SKM-1 treated with dmso at 0.1 percent for 144 hours (cell line): ENCODE results near the gene KCNC4.
A peak's percentile ranks its signal among the peaks of the same experiment; 100 is the strongest.

Experiments used
- DNase-seq: peaks from one replicate; lab custom pipeline; 2025; ENCODE audit not compliant: unreplicated experiment; lab: John Stamatoyannopoulos, UW

KCNC4 gene

DNA sequence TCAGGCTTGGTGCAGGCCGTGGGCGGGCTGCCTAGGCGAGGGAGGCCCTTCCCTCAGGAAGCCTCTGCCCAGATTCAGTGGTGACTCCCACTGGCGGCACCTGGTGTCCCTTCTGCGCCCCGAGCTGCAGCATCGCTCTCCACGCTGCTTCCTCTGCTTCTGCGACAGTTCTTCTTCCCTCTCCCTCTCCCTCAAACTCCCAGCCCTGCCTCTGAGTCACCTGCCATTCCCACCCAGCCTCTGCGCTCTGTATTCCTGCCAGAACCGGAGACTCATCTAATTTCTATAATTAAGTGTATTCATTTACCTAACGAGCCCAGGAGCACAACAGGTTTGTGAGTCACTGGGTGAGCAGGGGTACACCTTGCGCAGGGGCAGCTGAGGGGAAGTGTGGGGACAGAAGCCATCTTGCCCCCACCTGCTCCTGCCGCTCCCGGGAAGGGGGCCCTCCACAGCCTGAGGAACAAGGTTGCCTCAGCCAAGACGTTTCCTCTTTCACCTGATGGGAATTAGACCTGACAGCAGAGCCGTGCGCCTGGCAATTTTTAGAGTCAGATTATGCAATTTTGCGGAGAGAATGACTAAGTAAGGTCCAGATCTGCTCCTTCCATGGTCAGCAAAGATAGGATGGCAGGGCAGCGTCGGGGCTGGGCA lies 19.4 kb downstream of the KCNC4 start:
- peak; percentile 26 for DNase-seq

DNA sequence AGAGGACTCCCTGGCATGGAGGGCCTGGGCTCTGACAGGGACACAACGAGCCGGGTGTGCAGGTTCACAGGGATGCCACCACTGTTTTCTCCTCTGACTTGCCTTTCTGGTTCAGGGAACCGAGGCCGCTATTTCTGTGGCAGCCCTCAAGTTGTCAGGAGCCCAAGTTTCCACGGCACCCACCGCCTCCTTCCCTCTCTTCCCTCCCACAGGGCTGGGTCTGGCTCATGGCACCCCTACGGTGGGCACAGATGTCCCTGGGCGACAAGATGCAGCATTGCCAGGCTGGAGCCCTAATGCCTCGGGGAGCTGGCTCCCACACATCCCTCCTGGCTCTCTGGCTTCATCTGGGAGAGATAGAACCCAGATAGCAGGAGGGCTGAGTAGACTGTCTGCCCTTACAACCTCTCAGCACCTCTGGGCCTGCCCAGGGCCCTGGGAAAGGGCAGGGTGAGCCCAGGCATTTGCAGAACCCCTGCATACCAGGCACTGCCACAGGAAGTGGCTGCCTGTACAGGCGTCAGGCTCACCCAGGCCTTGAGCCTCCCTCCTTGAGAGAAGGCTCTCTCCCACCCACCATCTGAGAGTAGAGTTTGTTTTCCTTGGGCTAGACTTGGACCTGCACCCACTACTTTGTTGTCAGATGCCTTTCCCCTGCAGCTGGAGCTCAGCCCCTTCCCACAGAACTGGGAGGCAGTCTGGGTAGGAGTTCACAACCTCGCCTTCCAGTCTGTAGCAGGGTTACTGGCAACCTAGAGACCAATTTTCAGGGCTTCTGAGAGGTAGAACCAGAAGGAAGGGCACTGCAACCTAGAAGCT lies 20.5 kb downstream of the KCNC4 start:
- DNase-seq: no peak

DNA sequence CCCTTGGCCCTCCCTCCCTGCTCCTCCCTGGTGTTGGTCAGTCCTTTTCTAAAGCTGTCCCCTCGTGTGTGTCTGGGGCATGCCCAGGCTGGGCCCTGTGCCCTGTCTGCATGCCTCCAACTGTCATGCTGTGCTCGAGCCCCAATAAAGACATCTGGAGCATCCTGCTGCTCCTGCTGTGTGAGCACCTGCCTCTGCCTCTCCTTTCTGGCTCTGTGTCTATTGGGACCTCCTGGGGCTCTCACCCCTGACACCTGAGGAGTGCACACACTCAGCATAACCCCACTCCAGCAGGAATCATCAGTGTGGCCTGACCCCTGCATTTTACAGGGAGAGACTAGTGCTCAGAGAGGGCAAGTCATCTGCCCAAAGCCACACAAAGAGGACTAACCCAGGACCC lies 23.7 kb downstream of the KCNC4 start:
- no peak for DNase-seq

DNA sequence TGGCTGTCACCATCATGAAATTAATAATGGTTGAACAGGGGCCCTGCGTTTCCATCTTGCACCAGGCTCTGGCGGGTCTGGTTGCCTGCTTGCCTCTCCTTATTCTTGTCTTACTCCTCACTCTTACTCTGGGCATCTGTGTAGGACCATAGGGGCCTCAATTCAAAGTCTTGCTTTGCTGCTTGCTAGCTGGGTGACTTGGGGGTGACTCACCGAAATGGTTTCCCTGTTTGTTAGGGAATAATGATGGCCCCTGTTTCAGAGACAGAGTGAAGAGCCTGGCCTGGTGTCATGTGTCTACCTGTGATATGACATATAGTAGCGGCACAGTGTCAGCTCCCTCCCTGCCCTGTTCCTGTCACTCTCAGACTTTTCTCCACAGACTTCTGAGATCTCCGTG lies 24.6 kb downstream of the KCNC4 start:
- no peak for DNase-seq

DNA sequence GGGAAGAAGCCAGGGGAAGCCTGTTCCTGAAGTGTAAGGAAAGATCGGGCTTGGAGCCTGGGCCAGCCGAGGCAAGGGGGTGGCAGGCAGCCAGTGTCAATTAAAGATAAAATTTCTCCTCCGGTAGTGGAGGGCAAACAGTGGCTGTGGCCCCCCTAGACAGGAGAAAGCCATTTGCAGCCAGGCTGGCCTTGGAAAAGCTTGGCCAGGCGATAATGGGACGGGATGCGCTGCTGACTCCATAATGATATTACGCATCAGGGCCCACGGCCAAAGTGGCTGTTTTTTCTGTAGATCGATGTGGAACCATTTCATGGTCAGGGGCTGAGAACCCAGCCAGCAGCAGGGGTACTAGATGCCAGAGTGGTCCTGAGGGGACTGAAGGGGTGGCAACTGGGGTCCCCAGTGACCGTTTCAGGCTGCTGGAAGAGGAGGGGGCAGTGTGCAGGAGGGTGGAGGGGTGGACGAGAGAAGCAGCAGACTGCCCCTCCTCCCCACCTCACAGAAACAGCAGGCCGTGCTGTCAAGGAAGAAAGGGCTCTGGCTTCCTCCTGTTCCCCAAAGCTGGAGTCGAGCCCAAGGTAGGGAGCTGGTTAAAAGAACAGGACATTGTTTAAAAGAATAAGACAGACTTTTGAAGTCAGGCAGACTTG lies 25.2 kb downstream of the KCNC4 start:
- no peak for DNase-seq

DNA sequence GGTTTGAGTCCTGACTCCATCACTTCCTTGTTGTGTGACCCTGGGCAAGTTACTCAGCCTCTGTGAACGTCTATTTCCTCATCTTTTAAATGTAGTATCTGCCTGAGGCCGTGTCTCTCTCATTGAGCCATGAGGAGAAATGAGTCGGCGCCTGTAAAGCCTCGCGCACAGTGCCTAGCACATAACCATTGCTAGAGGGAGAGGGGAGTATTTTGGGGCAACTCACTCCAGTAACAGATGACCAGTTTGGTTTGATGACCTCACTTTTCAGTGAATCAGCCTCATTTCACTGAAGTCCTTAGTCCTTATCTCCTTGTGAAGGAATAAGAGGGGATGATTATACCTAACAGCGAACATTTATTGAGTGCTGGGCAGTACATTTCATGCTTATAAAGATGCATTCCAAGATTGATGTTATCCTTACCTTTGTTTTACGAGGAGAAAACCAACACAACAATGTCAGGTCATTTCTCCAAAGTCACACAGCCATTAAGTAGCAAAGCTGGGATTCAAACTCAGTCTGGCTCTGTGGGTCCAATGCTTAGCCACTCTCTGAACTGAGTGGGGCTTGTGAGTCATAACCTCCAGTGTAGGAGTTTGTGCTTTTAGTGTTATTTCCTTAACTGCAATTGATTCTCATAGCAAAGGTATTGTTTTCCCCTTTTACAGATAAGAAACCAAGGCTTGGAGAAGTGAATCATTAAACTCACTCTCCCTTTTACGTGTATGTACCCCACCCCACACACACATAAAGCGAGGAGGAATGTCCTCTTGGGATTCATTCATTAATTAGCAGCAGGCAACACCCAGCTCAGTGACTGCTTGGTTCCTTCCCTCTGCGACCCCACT lies 25.9 kb downstream of the KCNC4 start:
- DNase-seq: peak; percentile 73

DNA sequence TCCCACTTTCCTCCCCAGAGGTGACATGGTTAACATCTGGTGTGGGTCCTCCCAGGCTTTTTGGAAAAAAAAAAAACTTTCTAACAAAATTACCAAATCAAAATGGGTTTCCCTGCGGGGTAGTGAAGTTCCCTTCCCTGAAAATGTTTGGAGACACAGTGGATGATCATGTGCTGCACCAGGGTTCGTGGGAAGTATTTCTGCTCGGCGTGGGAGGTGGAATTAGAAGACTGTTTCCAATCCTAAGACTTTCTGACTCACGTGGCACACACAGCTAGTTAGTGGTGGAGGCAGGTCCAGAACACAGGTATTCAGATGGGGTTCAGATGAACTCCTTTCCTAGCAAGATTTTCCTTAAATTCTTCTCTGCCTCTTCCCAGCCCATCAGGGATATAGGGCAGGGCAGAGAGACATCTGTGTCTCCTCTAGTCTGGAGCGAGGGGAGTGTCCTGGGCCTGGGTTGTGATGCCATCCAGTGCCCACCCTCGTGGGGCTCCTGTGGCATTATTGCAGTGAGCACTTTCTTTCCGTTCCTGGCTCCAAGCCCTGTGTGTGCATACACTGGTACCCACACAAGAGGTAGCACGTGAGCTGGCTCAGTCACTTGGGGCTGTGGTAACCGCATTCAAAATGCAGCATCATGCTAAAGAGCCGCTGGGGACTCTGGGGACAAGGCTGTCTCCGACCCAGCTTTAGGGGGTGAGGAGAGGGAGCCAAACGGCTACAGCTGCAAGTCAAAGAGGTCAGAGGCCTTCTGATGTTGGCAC lies 27.5 kb downstream of the KCNC4 start:
- no peak for DNase-seq

DNA sequence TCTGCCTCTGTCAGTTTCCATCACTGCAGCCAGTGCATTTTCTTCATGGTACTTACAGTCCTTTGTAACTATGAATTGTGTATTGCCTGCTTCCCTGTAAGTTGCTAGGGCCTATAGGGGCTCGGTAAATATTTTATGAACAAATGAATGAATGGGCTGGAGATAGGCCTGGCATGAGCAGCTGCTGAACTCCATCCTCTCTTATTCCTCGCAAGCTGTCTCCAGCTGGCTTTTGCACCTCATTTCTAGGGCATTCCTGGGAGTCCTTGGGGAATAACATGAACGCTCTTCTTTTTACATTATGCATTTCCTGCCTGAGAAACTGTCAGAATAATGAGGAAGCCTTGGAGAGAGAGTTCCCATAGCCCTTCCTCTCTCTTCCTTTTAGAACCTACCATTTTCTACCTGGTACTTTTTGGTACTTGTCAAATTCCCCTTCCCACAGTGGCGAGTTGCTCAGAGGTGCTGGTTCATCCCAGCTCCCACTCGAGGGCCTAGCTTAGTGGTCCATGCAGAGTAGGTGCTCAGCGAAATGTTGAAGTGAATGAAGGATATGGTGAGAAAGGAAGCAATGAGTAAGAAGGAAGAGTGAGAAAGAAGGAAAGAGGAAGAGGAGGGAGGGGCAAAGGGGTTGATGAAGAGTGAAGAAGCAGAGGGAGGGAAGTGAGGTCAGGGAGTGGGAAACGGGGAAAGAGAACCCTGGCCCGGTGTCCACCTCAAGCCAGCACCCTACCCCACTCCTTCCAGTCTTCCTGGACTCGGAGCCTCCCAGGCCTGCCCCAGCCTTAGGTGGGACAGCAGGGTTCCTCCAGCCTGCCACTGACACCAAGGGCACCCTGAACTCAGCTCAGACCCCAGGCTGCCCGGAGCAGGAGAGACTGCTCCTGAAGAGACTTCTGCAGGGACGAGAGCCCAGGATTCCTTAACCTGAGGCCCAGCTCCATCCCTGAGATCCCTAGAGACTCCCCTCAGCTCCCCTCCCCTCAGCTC lies 29.6 kb downstream of the KCNC4 start:
- DNase-seq: peak; percentile 43

DNA sequence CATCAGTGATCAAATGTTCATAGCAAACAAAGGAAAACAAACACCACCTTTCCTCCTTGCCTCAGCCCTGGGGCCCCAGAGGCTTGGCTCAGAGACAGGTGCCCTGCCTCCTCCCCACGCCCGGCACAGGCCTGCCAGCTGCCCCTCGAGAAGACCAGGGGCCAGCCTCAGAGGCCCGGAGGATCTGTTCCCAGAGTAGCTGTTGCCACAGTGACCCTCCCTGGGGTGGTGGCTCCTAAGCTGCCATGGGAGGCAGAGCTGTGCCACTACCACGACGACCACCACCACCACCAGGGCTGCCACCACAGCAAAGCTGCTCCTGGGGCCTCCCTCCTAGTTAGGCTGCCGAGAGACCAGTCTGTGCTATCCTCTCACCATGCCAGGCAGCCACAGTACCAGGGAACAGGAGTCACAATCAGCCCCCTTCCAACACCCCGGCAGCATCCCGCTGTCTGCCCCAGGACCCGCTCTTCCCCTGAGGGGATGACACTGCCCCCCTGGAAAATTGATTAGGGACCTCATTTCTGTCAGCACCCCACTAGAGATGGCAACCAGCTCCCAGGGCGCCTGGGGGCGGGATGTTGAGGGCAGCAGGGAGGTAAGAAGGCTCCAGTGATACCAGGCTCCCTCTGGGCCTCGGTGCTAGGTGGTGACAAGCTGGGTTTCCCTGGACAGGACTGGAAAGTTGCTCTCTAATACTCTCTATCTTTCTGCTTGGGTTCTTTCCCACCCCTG lies 30.5 kb downstream of the KCNC4 start:
- DNase-seq: no peak

DNA sequence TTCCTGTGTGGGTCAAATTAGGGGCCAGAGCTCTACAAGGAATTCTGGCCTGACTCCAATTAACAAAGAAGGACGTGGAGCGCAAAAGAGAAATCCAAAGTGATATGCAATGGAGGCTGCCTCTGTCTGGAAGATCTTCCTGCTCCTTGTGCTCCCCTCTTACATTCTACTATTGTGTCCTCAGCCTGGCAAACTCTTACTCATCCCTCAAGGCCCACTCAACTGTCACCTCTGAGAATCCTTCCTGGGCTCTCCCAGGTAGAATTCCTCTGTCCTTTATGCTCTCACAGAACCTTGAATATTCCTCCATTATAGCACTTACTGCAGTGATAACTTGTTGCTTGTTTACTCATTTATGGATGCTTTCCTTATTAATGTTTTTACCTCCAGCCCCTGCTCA lies 31.4 kb downstream of the KCNC4 start:
- DNase-seq: no peak

DNA sequence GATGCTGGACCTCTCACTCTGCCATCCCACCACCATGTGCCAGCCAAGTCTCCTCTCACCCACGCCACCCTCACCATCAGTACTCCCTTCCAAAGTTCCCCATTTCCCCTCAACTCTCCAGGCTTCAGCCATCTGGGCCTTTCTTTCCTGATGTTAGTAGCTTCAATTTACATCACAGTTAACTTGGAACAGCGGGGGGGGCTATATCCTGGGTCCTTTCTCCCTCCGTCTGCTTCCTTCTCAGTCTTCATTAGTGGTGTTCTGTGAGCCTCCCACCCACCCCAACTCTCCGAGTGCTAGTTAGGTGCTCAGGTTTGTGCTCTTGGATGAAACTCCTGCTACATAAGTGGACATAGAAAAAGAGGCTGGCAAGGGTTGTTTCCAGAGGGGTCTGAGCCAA lies 31.9 kb downstream of the KCNC4 start:
- DNase-seq: no peak

DNA sequence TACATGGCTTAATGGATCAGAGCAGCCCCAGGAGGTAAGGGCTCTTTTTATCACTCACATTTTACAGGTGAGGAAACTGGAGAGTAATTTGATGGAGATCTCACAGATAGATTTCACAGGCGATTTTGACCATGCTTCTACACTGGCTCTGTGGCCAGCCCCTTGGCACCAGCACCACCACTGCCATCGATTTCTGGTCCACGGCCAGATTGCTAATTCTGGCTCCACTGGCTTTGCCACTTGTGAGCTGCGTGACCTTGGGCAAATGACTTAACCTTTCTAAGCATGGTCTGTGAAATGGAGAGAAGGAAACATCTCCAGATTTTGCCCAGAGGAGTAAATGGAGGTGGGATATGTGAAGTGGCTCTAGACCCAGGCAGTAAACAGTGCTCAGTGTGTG lies 32.6 kb downstream of the KCNC4 start:
- DNase-seq: no peak

DNA sequence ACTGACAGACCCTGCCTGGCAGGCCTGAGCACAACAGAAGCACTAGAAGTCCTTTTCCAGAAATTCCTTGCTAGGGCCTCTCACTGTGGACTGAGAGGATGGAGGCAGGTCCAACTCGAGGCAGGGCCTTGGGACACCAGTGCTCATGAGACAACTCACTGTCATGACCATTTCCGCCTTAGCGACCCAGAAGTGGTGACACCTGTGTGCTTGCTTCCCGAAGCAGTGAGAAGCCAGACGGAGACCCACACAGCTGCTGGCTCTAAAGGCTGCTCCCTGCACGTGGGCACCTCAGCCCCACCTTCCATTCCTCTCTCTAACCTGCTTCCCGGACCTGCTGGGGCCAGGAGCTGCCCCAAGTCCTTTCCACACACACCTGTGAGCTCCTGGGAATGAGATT lies 33.0 kb downstream of the KCNC4 start:
- no peak for DNase-seq

DNA sequence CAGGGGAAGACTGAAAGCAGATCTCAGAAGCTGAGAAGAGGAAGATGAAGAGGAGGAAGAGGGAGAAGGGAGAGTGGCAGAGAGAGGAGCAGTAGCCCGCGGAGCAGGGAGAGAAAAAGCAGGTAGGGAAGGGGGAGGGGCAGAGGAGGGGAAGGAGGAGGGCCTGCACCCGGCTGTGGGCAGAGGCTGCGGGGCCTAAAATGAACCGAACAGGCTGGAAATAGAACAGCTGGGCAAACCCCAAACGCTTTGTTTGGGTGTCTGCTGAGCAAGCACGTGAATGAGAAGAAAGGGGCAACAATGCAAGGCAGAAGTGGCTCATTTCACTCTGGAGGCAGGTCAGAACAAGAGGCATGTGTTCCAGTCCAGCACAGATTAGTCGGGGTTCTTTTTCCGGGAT lies 33.5 kb downstream of the KCNC4 start:
- DNase-seq: peak; percentile 6

DNA sequence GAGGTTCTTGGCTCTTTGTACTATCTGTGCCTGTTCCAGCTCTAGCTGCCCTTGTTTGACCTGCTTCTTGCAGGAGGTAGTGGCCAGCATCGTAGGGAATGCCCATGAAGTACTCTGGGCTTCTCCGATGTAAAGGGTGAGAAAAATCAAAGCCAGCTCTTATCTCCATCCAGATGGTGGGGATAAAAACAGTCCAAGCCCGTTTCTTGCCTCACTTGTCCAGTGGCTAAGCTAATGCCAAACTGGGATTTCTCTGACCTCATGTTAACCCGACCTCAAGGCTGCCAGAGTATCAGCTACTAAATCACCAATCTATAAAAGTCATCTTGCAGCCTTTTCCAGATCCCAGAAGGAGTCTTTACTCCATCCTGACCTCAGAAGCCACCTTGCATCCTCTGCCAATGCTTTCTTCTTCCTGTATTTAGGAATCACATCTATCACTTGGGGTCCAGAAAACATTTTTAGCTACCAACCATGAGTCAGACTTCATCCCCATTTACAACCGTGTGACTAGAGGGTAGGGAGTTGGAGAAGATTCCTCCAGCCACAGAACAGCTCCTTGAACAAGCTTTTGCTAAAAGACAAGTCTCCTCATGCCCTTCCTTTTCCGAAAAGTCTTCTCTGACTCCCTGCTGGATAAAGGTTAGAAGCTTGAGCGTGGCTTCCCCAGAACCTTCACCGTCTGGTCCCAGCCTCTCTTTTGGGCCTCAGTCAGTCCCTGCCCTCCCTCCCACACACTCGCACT lies 35.9 kb downstream of the KCNC4 start:
- DNase-seq: no peak

DNA sequence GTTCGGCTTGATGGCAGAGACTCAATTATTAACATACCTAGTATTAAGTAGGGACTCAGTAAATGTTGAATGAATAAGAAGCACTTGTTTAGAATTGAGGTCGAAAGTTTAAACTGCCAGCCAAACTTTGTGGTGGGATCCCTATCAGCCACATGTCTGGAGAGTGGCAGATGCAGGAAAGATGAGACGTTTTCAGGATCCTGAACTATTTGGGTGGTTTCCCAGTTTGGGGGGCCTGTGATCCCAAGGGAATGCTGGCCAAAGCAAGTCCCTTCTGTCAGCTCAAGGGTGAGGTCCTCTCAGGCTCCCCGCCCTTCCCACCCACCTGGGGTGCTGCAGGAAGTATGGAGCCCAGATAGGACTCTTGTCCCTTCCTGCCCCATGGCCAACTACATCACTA lies 38.6 kb downstream of the KCNC4 start:
- DNase-seq: no peak

DNA sequence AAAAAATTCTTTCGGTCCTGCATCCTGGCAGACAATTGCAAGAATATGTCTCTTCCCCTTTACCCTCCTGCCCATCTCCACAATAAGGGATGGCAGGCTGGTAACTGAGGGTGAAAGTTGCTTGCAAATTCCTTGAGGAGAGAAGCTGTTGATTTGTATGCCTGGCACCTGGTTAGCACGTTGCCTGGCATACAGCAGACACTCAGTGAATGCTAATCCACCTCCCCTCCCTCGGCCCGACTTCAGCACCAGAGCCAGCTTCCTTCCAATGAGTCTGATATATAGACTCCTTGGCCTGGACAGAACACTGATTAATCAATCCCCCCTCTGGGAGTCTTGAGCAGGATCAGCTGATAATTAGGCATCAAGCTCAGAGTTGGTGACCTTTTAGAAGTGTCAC lies 39.1 kb downstream of the KCNC4 start:
- no peak for DNase-seq

DNA sequence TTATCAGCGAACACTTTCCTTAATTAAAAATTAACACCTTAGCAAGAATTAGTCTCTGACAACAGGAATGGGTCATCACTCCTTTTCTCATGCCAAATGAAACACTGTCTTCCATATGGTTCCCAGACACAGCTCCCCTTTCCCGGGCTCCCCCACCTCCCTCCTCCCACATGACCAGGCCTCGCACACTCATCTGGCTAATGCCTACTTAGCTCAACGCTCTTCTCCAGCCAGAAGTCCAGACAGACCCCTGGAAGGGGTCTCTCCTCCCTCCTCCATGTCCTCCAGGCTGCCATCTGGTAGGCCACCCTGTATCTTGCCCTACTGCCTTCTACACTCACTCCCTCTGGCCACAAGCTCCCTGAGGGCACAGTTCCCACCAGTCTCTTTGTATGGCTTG lies 39.9 kb downstream of the KCNC4 start:
- no peak for DNase-seq
